ENCODE measurements around the gene NCOA7. TPM values are rescaled to one million over a fixed set of nuclear protein-coding genes. Genes with fewer than 3 reads are reported as not detected.

The NCOA7 gene
- polyA plus RNA-seq, 1 of the 3 experiments (the other 2 are of a cell fraction), result 16.3 TPM

- Histone ChIP-seq H3K9me2 (no peaks in the 10 kb centered on the region), H3K4me1 (ENCODE audit: control insufficient read depth in 1 of 2, insufficient read depth in 2 of 2, low read depth in 1 of 2, low read length in 1 of 2) (peaks cover 0 to 11% of the 10 kb centered on the region in 2 experiments; a peak in 2 of 4 replicates), H3K27me3 (ENCODE audit: insufficient read depth) (no peaks in the 10 kb centered on the region), H3K4me2 (no peak overlapping the region), H3K79me2 (ENCODE audit: insufficient read depth) (no peaks in the 10 kb centered on the region), H3K27ac (ENCODE audit: low read depth in 2 of 2, low read length in 1 of 2) (no peak overlapping the region), H3K36me3 (replicated peaks in 1 of 2; ENCODE audit: control insufficient read depth in 1 of 2, insufficient read depth in 2 of 2, low read length in 1 of 2) (peaks cover 38 to 78% of the 10 kb centered on the region in 2 experiments), H4K20me1 (ENCODE audit: insufficient read depth) (no peaks in the 10 kb centered on the region), H3K4me3 (ENCODE audit: low read depth in 2 of 2, low read length in 1 of 2) (no peak overlapping the region), H3K9ac (no peak overlapping the region), H2AFZ (ENCODE audit: low read depth) (no peak overlapping the region), H3F3A (replicated peaks; ENCODE audit: insufficient read depth) (no peaks in the 10 kb centered on the region), H3K9me3 (no peaks in the 10 kb centered on the region)
- ChIA-PET CTCF (interaction anchor here (0.8 to 4.2 kb wide), 5 partner anchors 16 to 133 kb away, joined by 3 to 18 read pairs (median 3); partner anchors contain the start of gene HINT3), POLR2A (interaction anchor here (0.8 kb wide), 1 partner anchor 134 kb away, joined by 4 read pairs; the partner anchor contains the start of gene NCOA7)
- TF ChIP-seq TAF1 (IDR thresholded peaks at IDR 0.05; ENCODE audit: borderline replicate concordance, low read depth, low read length) (no peak), PBX3 (IDR thresholded peaks at IDR 0.05) (no peak), NRF1 (IDR thresholded peaks at IDR 0.05; ENCODE audit: low read depth, low read length) (no peak), RCOR1 (IDR thresholded peaks at IDR 0.05; ENCODE audit: low read length) (no peak), CHD2 (IDR thresholded peaks at IDR 0.05; ENCODE audit: low read length, partially characterized antibody) (no peak), SIN3A (IDR thresholded peaks at IDR 0.05; ENCODE audit: borderline replicate concordance, low read depth, low read length) (no peak), SMC3 (IDR thresholded peaks at IDR 0.05; ENCODE audit: low read depth, low read length) (no peak), EZH2phosphoT487 (IDR thresholded peaks at IDR 0.05; ENCODE audit: borderline replicate concordance, low read depth) (no peak), GATA2 (CRISPR knock-in tag; IDR thresholded peaks at IDR 0.05) (no peak), POLR2AphosphoS5 (IDR thresholded peaks at IDR 0.05; ENCODE audit: low read depth, low read length) (no peak), TCF12 (IDR thresholded peaks at IDR 0.05) (no peak), JUND (IDR thresholded peaks at IDR 0.05) (no peak), FOXJ3 (CRISPR knock-in tag; IDR thresholded peaks at IDR 0.05) (no peak), MXI1 (IDR thresholded peaks at IDR 0.05; ENCODE audit: low read depth, low read length) (no peak), RAD21 (IDR thresholded peaks at IDR 0.05; ENCODE audit: low read length) (no peak), FOSL2 (IDR thresholded peaks at IDR 0.05; ENCODE audit: borderline replicate concordance, low read depth) (no peak), MAX (IDR thresholded peaks at IDR 0.05; ENCODE audit: low read depth) (no peak), FOXM1 (IDR thresholded peaks at IDR 0.05; ENCODE audit: low read depth) (no peak), NFIC (IDR thresholded peaks at IDR 0.05; ENCODE audit: borderline replicate concordance) (no peak)
- 53% methylated on average over 2 of the region's 2 CpGs for WGBS (ENCODE audit: low lambda C conversion rate)
- no peak for DNase-seq
Measured at GRCh38 chr6:125924169-125924568, 133.4 kb downstream of the NCOA7 start.

Measured in SK-N-SH (cell line).